ENCODE results near the gene NR2F2.

Gene NR2F2

GRCh38 chr15:96330450-96331143 lies at the start of gene NR2F2:
Gene NR2F2, plus strand, starts transcription at chr15:96330700. Its CDS starts 1,406 bp downstream, at chr15:96332106.
- peak within 1 kb of the TSS; percentile 99 for H3K27ac ChIP-seq
- no peak for TF ChIP-seq ZFX (IDR thresholded peaks at IDR 0.05; ENCODE audit: borderline replicate concordance)
- peak; percentile 22; the same call in 1 of the 2 replicates for TF ChIP-seq CTCF (IDR thresholded peaks at IDR 0.05)

DNA sequence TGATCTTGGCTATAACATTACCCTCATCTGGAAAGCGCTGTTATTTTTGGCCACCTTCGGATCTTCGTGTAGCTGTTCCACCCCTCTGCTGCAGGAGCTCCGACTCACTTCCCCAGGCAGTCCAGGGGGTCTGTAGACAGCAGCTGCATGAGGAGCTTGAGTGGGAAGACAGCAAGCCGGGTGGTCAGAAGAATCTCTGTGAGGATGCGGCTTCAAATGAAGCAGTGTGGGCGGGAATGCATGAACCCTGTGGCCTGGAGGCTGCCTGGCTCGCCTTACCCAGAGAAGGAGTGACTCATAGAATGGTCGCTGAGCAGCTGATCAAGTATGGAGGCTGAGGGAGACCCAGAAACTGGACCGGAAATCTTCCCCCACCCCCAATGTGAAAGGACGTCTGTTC lies 45.2 kb upstream of the NR2F2 start:
- H3K27ac ChIP-seq = no peak overlapping the region
- no peak for TF ChIP-seq ZFX (IDR thresholded peaks at IDR 0.05; ENCODE audit: borderline replicate concordance)
- TF ChIP-seq CTCF (IDR thresholded peaks at IDR 0.05) = no peak

- no peak for TF ChIP-seq ZFX (IDR thresholded peaks at IDR 0.05; ENCODE audit: borderline replicate concordance)
- TF ChIP-seq CTCF (IDR thresholded peaks at IDR 0.05) = no peak
- H3K27ac ChIP-seq = no peak overlapping the region
Measured at GRCh38 chr15:96285729-96286254, 44.7 kb upstream of the NR2F2 start.

DNA sequence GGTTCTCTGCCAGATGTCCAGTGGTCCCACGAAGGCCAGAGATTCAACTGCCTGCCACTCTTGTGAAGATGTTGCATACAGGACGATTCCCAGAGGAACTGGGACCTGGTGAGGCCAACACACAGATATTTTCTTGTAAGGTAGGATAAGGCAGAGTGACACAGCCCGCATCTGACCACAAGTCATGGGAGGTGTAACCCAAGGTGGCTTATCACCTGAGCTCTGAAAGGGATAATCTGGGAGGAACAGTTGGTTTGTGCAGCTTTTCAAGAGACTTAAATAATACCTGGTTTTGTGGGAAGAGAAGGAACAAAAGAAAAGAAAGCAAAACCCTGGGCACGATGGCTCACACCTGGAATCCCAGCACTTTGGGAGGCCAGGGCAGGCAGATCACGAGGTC lies 39.8 kb upstream of the NR2F2 start:
- H3K27ac ChIP-seq = no peak overlapping the region
- no peak for TF ChIP-seq ZFX (IDR thresholded peaks at IDR 0.05; ENCODE audit: borderline replicate concordance)
- no peak for TF ChIP-seq CTCF (IDR thresholded peaks at IDR 0.05)

DNA sequence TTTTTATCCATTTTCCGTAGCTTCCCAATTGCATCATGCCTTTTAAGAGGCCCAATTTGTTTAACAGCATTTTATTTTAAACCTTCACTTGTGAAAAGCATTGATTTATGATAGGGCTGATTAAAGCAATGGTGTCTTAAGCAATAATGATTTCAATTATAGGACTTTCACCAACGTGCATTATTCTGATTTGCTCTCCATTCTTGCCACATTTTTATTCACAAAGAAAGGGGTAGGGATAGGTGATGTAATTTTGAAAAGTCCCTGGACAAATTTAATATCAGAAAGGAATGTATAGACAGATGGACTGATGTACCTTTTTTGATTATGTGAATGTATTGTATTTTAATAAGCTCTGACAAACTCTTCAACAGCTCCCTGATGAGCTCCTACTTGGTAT lies 37.9 kb upstream of the NR2F2 start:
- H3K27ac ChIP-seq = no peak overlapping the region
- TF ChIP-seq CTCF (IDR thresholded peaks at IDR 0.05) (no peak), ZFX (IDR thresholded peaks at IDR 0.05; ENCODE audit: borderline replicate concordance) (no peak)

DNA sequence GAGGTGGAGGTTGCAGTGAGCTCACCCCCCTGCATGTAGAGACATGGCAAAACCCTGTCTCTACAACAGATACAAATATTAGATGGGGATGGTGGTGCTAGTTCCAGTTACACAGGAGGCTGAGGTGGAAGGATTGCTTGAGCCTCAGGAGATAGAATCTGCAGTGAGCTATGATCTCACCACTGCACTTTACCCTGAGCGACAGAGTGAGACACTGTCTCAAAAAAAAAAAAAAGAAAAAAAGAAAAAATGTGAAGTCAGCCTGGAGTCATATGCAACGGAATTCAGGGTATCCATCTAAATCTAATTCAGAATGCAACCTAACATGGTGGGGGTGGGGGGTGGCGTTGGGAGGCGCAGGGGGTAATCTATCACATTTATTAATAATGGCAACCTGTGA lies 37.1 kb upstream of the NR2F2 start:
- TF ChIP-seq ZFX (IDR thresholded peaks at IDR 0.05; ENCODE audit: borderline replicate concordance) = no peak
- TF ChIP-seq CTCF (IDR thresholded peaks at IDR 0.05) = no peak
- no peak overlapping the region for H3K27ac ChIP-seq

GRCh38 chr15:96294766-96295165 lies 35.7 kb upstream of the NR2F2 start:
- no peak overlapping the region for H3K27ac ChIP-seq
- TF ChIP-seq CTCF (IDR thresholded peaks at IDR 0.05) (no peak), ZFX (IDR thresholded peaks at IDR 0.05; ENCODE audit: borderline replicate concordance) (no peak)

Data from 22Rv1 (cell line).